GM18870 (cell line): Measurements from ENCODE around the gene VWF.

Experiments
- ATAC-seq: cut with Tn5 transposase; IDR thresholded peaks from one replicate; pipeline ENCODE4 v1.9.1; 2021; ENCODE audit warnings: moderate library complexity; ENCODE audit not compliant: unreplicated experiment

Gene VWF

DNA sequence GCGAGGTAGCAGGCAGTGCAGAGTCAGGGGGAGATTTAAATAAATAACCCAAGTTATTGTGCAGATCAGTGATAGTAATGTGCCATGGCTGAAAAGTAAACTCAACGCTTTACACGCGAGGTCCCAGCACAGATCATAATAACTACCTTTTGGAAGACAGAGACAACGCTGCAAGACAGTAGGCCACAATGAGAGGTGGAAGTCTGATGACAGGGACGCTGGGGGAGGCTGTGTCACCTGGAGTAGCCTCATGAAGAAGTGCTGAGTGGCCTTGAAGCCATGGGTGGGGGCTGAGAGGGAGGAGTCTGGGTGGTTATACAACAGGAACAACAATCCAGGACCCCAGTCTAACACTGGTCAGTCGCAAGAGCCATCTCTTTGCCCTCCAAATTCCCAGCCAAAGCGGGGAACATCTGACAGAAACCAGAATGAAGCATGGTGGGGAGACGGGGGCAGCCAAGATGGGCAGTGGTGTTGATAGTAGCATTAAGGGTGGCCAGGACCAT, 207.6 kb downstream of the VWF start:
- ATAC-seq = no peak

DNA sequence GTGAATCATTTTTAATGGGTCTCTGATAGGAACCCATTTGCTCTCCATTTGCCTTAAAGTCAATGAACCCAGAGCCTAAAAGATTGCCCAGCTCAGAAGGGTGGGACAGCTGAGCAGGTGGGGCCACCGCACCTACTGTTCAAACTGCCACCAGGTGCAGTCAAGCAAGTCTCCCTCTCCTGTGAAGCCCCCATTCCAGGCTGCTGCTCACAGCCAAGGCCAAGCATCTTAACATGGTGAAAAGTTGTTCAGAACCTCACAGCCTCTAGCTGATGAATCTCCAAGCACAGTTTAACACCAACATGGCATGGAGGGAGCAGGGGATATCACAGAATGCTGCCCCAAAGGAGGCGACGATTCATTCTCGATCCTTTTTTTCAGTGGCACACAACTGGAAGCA, 209.0 kb downstream of the VWF start:
- no peak for ATAC-seq

DNA sequence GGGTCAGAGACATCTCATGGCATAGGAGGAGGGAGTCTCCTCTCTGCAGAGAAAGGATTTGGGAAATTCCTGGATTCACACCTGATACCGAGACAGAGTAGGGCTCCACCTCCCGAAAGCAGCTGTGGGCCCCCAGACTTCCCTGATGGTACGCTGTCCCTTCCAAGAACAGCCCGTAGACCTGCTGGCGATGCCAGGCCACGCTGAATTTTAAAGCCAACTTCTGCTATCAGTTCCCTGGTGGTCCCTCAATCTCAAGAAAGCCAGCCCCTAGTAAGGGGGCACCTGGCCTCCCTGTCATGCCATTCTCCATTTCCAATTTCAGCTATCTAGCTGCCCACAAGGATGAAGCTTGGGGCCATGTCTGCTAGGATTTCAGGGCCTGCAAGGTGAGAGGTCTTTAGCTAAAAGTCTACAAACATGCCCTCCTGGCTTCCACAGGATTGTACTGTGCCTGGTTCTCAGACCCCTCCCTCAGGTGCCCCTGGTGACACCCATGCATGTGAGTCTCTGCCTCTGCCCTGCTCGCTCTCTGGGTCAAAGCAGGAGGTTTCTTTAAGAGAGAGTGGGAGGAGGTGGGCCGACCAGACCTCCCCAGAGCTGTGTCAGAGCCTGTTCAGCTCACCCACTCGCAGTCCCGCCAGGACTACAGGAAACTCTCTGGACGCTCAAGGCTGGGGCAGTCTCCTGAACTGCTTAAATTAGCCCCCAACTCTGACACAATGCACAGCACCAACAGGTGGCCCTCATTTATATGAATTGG, 209.9 kb downstream of the VWF start:
- no peak for ATAC-seq

DNA sequence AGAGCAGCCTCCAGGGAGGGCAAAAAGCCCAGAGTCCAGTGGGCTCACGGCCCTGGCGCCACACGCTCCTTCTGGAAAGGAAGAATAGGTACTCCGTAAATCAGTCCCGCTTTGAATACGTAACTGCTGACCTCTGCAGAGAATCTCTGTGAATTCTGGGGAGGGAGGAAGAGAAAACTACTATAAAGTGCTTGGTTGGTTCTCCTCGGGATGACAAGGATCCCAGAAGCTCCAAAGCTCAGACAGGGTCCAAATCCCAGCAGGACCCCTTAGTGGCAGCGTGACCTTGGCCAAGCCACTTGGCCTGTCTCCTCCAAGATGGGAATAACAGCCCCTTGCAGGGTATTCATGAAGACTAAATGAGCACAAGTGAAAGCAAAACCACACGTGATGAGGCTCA, 211.1 kb downstream of the VWF start:
- no peak for ATAC-seq

DNA sequence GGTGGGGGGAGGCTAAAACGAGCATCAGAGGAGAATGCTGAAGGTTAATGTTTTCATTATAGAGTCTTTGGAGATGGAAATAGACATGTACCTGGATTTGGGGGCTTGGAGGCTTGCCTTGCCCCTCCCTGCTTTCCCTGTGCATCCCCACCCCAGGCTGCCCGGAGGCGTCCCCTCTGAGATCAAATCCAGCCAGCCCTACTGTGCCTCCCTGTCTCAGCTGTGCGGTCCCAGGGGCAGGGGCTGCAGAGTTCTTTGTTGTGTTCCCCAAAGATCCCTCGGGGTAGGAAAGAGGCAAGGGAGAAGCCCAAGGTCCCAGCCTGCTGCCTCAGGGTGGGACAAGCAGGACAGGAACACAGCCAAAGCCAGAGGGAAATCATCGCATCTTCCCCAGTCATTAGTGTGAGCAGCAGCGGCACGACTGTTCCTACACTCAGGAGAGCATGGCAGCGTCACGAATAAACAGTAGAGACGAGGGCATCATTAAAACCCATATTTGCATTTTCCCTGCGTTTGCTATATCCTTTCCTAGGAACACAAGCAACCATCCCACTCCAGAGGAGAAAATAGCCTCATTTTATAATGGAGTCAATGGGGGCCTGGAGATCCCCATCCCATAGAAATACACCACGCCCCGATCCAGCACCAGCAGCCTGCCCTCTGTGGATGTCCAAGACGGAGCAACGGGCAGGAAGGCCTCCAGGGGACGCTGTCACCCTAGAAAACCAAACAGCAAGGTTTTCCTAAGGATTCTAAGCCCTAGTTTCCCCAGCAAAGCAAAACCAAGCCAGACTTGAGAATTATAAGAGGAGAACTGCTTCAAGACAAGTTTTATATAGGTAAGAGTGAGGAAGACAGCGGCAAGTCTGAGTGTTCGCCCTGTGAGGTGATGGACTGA, 211.8 kb downstream of the VWF start:
- no peak for ATAC-seq

DNA sequence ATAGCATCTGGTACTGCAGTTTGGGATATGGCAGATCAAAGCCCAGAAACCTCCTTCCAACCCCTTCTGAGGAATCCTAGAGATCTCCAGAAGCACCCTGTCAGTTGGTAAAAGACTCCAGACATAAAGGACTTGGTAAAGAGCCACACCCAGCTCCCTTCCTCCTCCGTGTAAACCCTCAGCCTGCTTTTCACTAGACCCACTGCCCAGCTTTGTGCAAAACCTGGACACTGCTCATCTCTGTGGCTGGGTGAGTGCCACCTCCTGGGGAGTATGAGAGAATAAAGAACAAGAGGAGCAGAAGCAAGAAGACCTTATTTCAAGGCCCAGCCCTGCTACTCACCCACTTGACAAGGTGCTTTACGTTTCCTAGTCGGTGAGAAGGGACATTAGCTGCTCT, 212.5 kb downstream of the VWF start:
- no peak for ATAC-seq

DNA sequence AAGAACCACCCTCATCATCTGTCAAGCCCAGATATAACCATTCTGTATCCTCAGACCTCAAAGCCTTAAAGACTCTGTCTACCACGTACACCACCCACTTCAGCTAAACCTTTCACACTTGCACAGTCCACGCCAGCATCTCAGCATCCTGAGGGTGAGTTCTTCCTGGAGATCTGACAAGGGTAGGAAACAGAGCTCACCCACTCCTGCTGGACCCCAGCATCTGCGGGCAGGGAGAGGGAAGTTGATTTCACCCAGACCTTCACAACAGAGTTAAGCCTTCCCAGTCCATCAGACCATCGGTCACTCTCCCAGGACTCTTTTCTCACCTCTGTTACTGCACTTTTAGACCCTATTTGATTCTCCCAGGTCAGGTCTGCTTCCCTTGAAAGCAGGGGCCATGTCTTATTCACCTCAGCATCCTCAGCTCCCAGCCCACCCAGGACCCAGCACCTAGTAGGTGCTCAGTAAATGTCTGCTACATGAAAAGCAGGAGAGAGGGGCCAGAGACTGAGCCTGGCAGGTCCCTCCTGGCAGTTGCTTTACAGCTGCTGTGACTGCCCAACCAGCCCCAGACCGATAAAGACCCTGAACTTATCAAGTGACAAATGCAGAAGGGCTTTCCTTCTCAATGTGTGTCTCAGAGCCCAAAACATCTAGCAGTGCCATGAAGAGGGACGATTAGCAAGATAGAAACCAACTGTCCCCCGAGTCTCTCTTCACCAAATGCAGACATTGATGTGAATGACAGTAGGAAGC, 213.5 kb downstream of the VWF start:
- no peak for ATAC-seq

DNA sequence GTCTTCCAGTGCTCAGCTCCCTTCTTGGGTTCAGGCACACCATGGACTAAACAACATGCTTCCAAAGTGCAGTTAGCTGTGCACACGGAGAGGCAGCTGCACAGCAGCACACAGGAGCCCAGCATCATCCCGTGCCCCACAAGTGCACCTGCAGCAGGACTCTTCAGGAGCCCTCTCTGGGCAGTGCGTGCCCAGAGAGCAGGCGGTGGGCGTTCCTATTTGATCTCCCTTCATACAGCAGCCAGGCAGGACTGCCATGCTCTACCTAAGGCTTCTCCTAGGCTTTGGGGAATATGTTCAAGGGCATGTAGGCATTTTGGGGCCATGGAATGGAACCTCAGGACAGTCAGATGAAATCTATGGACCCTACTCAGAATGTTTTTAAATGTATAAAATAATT, 214.9 kb downstream of the VWF start:
- ATAC-seq = no peak

DNA sequence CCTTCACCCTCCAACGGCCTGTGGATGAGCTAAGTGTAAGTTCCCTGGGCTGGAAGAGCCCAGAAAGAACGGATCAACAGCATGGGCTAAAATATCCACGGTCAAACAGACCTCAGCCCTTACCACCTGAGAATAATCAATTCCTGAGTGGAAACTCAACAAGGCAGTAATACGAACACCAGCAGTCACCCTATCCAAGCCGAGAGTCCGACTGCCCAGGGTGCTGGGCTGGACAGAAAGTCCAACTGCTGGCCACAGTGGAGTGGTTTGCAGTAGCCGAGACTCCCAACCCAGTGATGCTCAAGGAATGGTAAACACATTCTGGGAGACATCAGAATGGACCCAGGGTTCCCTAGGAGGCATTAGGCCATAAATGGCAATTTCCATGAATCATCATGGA, 216.2 kb downstream of the VWF start:
- no peak for ATAC-seq

DNA sequence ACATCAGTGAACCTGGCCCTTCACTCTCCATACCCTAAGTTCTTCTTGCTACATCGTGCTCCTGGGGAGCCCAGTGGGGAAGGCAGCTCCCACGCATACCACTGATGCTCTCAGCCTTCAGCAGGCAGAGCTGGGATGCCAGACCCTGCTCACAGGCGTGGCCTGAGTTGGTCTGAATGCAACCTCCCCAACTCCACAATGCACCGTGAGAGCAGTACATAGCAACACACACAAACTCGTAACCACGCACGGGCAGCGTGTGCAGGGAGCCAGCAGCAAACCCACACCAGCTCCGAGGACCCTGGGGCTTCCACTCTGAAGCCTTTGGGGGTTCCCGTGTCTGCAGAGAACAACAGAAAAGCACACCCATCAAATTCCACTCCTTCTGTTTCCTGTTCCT, 216.7 kb downstream of the VWF start:
- no peak for ATAC-seq

DNA sequence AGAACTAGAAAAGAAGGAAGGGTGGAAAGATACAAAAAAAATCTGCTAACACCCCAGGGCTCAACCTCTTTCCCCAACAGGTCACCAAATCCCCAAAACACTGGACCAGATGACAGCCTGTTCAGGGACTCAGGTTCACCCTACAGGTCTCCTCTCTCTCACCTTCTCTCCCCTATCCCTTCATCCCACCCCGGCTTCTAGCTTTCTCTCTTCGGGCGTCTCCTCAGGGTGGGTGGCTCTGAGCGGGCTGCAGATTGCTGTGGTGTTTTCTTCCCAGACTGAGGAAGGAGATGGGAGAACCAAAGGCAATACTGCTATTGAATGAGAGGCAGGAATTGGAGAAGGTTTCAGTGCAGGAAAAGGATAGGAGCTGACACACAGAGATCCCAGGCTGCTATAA, 218.7 kb downstream of the VWF start:
- no peak for ATAC-seq

DNA sequence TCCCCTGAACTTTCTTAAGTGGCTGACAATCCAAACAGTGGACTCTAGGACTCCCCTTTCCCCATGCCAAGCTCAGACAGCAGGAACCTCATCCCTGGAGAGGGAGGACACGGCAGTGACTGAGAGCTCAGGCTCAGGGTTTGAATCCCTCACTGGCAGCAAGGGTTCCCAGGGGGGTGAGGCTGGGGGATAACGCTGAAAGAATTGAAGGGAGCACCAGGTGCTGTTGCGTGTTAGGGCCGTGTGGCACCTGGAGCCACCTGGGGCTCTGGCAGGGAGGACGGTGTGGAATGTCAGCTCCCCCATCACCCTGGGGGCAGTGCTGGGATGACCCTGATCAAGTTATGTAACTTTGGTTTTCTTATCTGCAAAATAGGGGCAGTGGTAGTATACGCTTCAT, 219.5 kb downstream of the VWF start:
- ATAC-seq = no peak

DNA sequence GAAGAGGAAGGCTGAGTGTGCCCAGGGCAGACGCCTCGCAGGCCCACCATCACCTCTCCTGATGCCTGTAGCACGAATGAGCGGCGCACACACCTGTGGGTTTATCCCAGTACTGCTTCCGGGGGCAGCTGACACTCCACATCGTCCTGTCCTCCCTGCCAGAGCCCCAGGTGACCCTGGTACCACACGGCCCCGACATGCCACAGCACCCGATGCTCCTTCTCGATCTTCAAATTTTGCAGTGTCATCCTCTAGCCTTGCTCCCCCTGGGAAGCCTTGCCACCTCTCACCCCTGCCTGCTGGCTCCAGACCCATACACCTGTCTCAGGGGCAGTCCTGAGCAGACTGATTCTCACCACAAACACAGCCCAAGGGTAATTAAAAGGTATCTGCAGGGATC, 220.0 kb downstream of the VWF start:
- no peak for ATAC-seq

DNA sequence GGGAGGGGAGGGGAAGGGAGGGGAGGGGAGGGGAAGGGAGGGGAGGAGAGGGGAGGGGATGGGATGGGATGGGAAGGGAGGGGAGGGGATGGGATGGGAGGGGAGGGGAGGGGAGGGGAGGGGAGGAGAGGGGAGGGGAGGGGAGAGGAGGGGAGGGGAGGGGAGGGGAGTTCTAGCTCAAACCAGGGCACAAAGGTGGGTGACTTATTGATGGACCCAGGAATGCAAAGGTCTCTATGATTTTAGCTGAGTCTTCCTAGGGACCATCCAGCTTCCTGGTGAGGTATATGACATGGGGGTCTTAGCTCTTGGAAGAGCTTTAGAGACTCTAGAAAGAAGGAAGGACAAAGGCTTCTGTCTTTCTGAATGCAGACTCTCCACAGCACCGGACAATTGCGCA, 221.7 kb downstream of the VWF start:
- ATAC-seq = no peak

DNA sequence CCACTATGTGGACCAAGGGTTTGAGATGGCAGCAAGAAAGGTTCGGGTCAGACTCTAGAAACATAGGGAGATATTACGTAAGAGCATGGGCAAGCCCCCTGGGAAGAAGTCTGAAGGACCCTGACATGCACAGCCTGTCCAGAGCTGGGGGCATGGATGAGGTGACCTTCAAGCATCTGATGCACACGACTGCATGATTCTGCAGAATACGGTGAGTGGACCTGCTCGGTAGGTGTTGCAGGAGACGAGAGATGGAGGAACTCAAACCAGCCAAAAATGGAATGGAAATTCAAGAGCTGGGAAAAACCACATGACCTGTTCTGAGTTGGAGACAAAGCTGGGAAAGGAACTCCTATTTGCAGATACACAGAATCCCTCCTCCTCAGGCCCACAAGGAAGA, 223.1 kb downstream of the VWF start:
- ATAC-seq = no peak

DNA sequence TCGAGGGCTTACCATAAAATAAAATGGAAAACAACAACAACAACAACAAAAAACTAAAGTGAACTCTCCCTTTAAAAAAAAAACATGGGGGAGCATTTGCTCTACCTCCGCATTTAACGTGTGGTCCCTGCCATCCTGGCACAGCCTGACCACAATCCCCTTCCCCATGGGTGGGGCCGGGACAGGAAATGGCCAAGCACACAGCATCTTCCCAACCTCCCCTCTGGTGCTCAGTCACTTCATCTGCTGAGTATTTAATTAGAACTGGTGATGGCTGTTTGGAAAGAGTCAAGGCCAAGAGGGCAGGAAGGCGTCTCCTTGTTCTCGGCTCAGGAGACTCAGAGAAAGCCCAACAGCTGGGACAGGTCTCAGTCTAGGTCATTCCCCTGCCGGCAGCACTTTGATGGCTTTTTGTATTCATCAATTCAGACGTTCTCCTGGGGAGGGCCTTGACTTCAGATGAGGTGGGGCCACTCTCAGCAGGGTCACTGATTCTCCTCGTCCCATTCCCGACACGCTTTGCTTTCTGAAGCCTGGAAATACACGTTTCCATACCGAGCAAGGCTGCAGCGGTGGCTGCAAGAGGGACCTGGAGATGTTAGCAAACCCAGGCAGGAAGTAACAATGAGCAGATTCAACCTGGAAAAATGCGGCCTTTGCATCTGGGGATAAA, 223.8 kb downstream of the VWF start:
- no peak for ATAC-seq

DNA sequence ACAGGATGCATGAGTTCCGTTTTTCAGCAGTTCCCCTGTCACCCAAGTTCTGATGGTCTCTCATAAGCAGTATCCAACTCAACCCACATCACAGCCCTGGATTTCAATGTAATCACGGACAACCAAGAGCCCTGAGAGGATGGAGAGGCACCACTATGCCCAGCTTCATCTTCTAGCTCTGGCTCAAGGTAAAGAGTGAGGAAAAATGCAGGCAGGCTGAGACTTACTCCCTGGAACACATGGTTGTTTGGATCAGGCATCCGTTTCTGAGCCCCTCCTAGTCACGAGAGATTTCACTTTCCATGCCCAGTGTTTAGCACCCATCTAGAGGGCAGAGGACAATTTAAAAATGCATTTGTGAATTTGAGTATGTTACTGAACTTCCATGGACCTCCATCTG, 224.4 kb downstream of the VWF start:
- ATAC-seq = no peak

DNA sequence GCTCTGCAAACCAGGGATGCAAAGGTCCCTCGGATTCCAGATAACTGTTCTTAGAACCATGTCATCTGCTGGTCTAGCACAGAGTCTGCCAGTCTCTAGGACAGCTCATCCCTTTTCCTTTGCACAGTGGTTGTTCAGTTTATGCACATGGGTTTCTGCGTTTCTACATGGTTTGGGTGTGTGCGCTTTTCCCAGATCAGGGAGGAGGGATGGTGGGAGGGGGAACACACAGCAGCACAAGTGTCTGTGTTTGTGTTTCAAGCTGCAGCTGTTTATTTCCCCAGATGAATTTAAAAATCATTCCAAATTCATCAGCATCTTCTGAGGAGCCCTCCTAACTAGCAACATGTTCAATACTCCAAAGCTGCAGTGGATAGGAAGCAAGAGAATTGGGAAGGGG, 224.8 kb downstream of the VWF start:
- no peak for ATAC-seq

DNA sequence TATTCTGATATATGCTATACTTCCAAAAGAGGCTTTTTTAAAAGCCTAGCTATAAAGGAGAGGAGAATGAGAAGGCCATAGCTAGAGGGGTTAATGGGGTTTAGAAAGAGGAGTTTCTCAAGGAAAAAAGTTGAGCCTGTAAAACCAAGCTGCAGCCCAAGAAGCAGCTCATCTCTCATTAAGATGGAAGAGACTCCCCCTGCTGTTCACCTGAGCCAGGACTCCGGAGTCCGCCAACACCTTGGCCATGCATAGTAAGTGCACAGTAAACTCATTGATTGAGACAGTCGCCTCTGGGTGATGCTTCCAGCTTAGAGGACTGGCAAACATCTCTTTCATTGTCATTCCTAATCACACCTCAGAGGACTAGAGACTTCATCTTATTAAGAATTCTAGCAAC, 225.6 kb downstream of the VWF start:
- ATAC-seq = no peak
